ENCODE measurements around the gene CHI3L2. TPM values are rescaled to one million over a fixed set of nuclear protein-coding genes. Genes with fewer than 3 reads are reported as not detected.

CHI3L2 gene
- total RNA-seq, 1 experiment from 2014 or later = 0.61 TPM

DNA sequence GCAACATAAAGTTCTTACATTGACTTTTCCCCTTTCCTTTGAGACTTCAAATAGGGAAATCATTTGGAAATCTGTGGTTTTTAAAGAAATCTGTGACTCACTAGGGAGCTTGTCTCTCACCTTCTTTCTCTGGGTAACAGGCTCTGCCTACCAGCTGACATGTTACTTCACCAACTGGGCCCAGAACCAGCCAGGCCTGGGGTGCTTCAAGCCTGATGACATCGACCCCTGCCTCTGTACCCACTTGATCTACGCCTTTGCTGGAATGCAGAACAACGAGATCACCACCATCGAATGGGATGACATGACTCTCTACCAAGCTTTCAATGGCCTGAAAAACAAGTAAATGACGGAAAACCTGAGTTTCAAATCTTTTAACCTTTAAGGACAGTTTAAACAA lies 53.9 kb downstream of the CHI3L2 start (continued):
- TF ChIP-seq USF1 (CRISPR knock-in tag; IDR thresholded peaks at IDR 0.05) = no peak

GRCh38 chr1:111283838-111284237 lies 56.3 kb downstream of the CHI3L2 start:
- CTCF ChIA-PET = no interaction called here
- H3K27me3 Mint-ChIP-seq (ENCODE audit: low read depth) = no peaks in the 10 kb centered on the region
- TF ChIP-seq, protein P1, sequence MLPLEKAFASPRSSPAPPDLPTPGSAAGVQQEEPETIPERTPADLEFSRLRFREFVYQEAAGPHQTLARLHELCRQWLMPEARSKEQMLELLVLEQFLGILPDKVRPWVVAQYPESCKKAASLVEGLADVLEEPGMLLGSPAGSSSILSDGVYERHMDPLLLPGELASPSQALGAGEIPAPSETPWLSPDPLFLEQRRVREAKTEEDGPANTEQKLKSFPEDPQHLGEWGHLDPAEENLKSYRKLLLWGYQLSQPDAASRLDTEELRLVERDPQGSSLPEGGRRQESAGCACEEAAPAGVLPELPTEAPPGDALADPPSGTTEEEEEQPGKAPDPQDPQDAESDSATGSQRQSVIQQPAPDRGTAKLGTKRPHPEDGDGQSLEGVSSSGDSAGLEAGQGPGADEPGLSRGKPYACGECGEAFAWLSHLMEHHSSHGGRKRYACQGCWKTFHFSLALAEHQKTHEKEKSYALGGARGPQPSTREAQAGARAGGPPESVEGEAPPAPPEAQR (CRISPR knock-in tag; IDR thresholded peaks at IDR 0.05) = no peak
- TF ChIP-seq GTF2I (CRISPR knock-in tag; conservative IDR thresholded peaks at IDR 0.05) (no peak), MLX (CRISPR knock-in tag; IDR thresholded peaks at IDR 0.05) (no peak), NFYB (CRISPR knock-in tag; conservative IDR thresholded peaks at IDR 0.05; ENCODE audit: low read depth) (no peak), NFATC4 (CRISPR knock-in tag; IDR thresholded peaks at IDR 0.05) (no peak), SMAD3 (CRISPR knock-in tag; IDR thresholded peaks at IDR 0.05; ENCODE audit: borderline replicate concordance) (no peak), ZNF396 (CRISPR knock-in tag; IDR thresholded peaks at IDR 0.05; ENCODE audit: borderline replicate concordance) (no peak), TEAD1 (CRISPR knock-in tag; IDR thresholded peaks at IDR 0.05) (no peak), FOXP1 (CRISPR knock-in tag; IDR thresholded peaks at IDR 0.05; ENCODE audit: borderline replicate concordance) (no peak), ZNF416 (CRISPR knock-in tag; IDR thresholded peaks at IDR 0.05) (no peak), PRRX2 (CRISPR knock-in tag; IDR thresholded peaks at IDR 0.05) (no peak), GABPB1 (CRISPR knock-in tag; IDR thresholded peaks at IDR 0.05) (no peak), JAZF1 (CRISPR knock-in tag; IDR thresholded peaks at IDR 0.05) (no peak), IRF2 (CRISPR knock-in tag; IDR thresholded peaks at IDR 0.05; ENCODE audit: borderline replicate concordance, low read depth) (no peak), ESRRA (CRISPR knock-in tag; IDR thresholded peaks at IDR 0.05; ENCODE audit: borderline replicate concordance) (no peak)
- TF ChIP-seq, protein P2, sequence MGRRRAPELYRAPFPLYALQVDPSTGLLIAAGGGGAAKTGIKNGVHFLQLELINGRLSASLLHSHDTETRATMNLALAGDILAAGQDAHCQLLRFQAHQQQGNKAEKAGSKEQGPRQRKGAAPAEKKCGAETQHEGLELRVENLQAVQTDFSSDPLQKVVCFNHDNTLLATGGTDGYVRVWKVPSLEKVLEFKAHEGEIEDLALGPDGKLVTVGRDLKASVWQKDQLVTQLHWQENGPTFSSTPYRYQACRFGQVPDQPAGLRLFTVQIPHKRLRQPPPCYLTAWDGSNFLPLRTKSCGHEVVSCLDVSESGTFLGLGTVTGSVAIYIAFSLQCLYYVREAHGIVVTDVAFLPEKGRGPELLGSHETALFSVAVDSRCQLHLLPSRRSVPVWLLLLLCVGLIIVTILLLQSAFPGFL (CRISPR knock-in tag; IDR thresholded peaks at IDR 0.05; ENCODE audit: borderline replicate concordance) = no peak
- TF ChIP-seq, protein P3, sequence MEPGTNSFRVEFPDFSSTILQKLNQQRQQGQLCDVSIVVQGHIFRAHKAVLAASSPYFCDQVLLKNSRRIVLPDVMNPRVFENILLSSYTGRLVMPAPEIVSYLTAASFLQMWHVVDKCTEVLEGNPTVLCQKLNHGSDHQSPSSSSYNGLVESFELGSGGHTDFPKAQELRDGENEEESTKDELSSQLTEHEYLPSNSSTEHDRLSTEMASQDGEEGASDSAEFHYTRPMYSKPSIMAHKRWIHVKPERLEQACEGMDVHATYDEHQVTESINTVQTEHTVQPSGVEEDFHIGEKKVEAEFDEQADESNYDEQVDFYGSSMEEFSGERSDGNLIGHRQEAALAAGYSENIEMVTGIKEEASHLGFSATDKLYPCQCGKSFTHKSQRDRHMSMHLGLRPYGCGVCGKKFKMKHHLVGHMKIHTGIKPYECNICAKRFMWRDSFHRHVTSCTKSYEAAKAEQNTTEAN (CRISPR knock-in tag; IDR thresholded peaks at IDR 0.05) = no peak
- TF ChIP-seq, protein P4, sequence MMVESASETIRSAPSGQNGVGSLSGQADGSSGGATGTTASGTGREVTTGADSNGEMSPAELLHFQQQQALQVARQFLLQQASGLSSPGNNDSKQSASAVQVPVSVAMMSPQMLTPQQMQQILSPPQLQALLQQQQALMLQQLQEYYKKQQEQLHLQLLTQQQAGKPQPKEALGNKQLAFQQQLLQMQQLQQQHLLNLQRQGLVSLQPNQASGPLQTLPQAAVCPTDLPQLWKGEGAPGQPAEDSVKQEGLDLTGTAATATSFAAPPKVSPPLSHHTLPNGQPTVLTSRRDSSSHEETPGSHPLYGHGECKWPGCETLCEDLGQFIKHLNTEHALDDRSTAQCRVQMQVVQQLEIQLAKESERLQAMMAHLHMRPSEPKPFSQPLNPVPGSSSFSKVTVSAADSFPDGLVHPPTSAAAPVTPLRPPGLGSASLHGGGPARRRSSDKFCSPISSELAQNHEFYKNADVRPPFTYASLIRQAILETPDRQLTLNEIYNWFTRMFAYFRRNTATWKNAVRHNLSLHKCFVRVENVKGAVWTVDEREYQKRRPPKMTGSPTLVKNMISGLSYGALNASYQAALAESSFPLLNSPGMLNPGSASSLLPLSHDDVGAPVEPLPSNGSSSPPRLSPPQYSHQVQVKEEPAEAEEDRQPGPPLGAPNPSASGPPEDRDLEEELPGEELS (CRISPR knock-in tag; IDR thresholded peaks at IDR 0.05) = no peak
- no peak for ATAC-seq
- no peaks in the 10 kb centered on the region for H3K4me1 Mint-ChIP-seq
- H3K36me3 Mint-ChIP-seq = no peaks in the 10 kb centered on the region
- peaks cover 5% of the 10 kb centered on the region for H3K9me3 Mint-ChIP-seq
- no peak overlapping the region for H3K4me3 Mint-ChIP-seq
- no peak overlapping the region for H3K27ac Mint-ChIP-seq
- no peak for DNase-seq (ENCODE audit: low spot score)
- POLR2A ChIA-PET = no interaction called here

Measured in WTC11 (cell line).